CD14-positive monocyte (primary cell): Measurements from ENCODE around the gene MCRIP2. TPM values are rescaled to one million over a fixed set of nuclear protein-coding genes. Genes with fewer than 3 reads are reported as not detected.

Source experiments
- DNase-seq, 3 donors: peaks; one replicate each; pipeline ENCODE4 v3.0.0-alpha.2; 2011 to 2022
- H2AFZ ChIP-seq: 2 replicates; pipeline ENCODE4 v1.6.0; 2012; ENCODE audit warnings: mild to moderate bottlenecking, low read depth, low read length, inconsistent platforms; ENCODE audit not compliant: insufficient read depth, poor library complexity, severe bottlenecking
- H3K27ac ChIP-seq, 2 donors: 1 replicate in 1 of 2; 2 replicates in 1 of 2; pipeline ENCODE4 v1.5.1; 2012 to 2013; ENCODE audit warnings: low read length in 2 of 2, control low read depth in 1 of 2, inconsistent platforms in 1 of 2, low read depth in 1 of 2, mild to moderate bottlenecking in 1 of 2
- H3K27me3 ChIP-seq, 2 donors: one replicate each; pipeline versions ENCODE4 v1.6.0 to v1.6.1; 2011 to 2013; ENCODE audit warnings: low read length in 2 of 2; ENCODE audit not compliant: control insufficient read depth in 2 of 2, insufficient read depth in 2 of 2
- H3K36me3 ChIP-seq, 2 donors: replicated peaks in 1 of 2; 1 replicate in 1 of 2; 2 replicates in 1 of 2; pipeline versions ENCODE4 v1.5.1 to v1.6.1; 2012 to 2013; ENCODE audit warnings: low read length in 2 of 2, control low read depth in 1 of 2, inconsistent platforms in 1 of 2, mild to moderate bottlenecking in 1 of 2; ENCODE audit not compliant: insufficient read depth in 2 of 2, control insufficient read depth in 1 of 2
- H3K4me1 ChIP-seq, 2 donors: 1 replicate in 1 of 2; 2 replicates in 1 of 2; pipeline versions ENCODE4 v1.5.1 to v1.6.1; 2012 to 2013; ENCODE audit warnings: low read length in 2 of 2, control low read depth in 1 of 2, inconsistent platforms in 1 of 2, mild to moderate bottlenecking in 1 of 2, moderate library complexity in 1 of 2; ENCODE audit not compliant: insufficient read depth in 2 of 2, control insufficient read depth in 1 of 2
- H3K4me2 ChIP-seq: replicated peaks from 2 replicates; pipeline ENCODE3; 2012; ENCODE audit warnings: low read length, moderate library complexity, mild to moderate bottlenecking; ENCODE audit not compliant: poor library complexity, severe bottlenecking; ENCODE audit errors: extremely low read depth
- H3K4me3 ChIP-seq, 3 experiments: fragments of 200-600 bp in 1 of 3; sonication (generic) in 1 of 3; replicated peaks in 1 of 3; 1 replicate in 2 of 3; 2 replicates in 1 of 3; pipeline ENCODE4 v1.5.1; 2011 to 2013; ENCODE audit warnings: low read length in 3 of 3, mild to moderate bottlenecking in 3 of 3, control low read depth in 2 of 3, low read depth in 2 of 3, inconsistent platforms in 1 of 3, moderate library complexity in 1 of 3
- H3K79me2 ChIP-seq: 2 replicates; pipeline ENCODE4 v1.6.0; 2012; ENCODE audit warnings: mild to moderate bottlenecking, control low read depth, inconsistent platforms, low read length, moderate library complexity; ENCODE audit not compliant: insufficient read depth
- H3K9ac ChIP-seq: 2 replicates; pipeline ENCODE4 v1.6.0; 2017; ENCODE audit warnings: low read length, mild to moderate bottlenecking; ENCODE audit not compliant: insufficient read depth, poor library complexity, severe bottlenecking
- H3K9me3 ChIP-seq, 2 donors: replicated peaks in 1 of 2; 1 replicate in 1 of 2; 2 replicates in 1 of 2; pipeline versions ENCODE4 v1.5.1 to v1.6.1; 2012 to 2013; ENCODE audit warnings: low read length in 2 of 2, control low read depth in 1 of 2; ENCODE audit not compliant: control insufficient read depth in 1 of 2, insufficient read depth in 1 of 2
- H4K20me1 ChIP-seq: 2 replicates; pipeline ENCODE4 v1.6.0; 2012; ENCODE audit warnings: mild to moderate bottlenecking, low read length, control low read depth, moderate library complexity; ENCODE audit not compliant: insufficient read depth
- H3K27ac Mint-ChIP-seq, 7 donors: one replicate each; pipeline ENCODE4 v1.8.0; 2020; ENCODE audit warnings: mild to moderate bottlenecking in 7 of 7, mixed read lengths in 7 of 7, moderate library complexity in 6 of 7, inconsistent platforms in 2 of 7
- H3K27me3 Mint-ChIP-seq, 3 donors: one replicate each; pipeline ENCODE4 v1.8.0; 2021 to 2022; ENCODE audit warnings: low read depth in 3 of 3, mild to moderate bottlenecking in 3 of 3, mixed read lengths in 3 of 3, moderate library complexity in 3 of 3, inconsistent platforms in 1 of 3
- H3K36me3 Mint-ChIP-seq, 2 donors: one replicate each; pipeline ENCODE4 v1.8.0; 2020; ENCODE audit warnings: mixed read lengths in 2 of 2, inconsistent platforms in 1 of 2, mild to moderate bottlenecking in 1 of 2
- H3K4me1 Mint-ChIP-seq: one replicate; pipeline ENCODE4 v1.8.0; 2020; ENCODE audit warnings: mild to moderate bottlenecking, mixed read lengths
- H3K4me3 Mint-ChIP-seq, 2 donors: one replicate each; pipeline ENCODE4 v1.8.0; 2020; ENCODE audit warnings: mild to moderate bottlenecking in 2 of 2, mixed read lengths in 2 of 2, moderate library complexity in 1 of 2
- H3K9me3 Mint-ChIP-seq, 7 donors: one replicate each; pipeline ENCODE4 v1.8.0; 2020 to 2022; ENCODE audit warnings: mixed read lengths in 7 of 7, mild to moderate bottlenecking in 6 of 7, moderate library complexity in 6 of 7, inconsistent platforms in 2 of 7
- WGBS: methylation state at CpG from one replicate; pipeline ENCODE4 v1.1.5; 2013; ENCODE audit warnings: missing lambda C conversion rate; ENCODE audit not compliant: insufficient coverage; 5-methylcytosine and 5-hydroxymethylcytosine counted together
- intact Hi-C, 2 donors: fragments of 100-400 bp; cut with micrococcal nuclease; formaldehyde crosslinking; loops; one replicate each; pipeline versions ENCODE4 v1.15.0 to v1.15.1; 2023
- polyA plus RNA-seq, 3 donors: library from polyadenylated mRNA; depleted of rRNA in 1 of 3; unstranded in 2 of 3; stranded (reverse) in 1 of 3; fragments of 300-500 nt in 2 of 3; fragments of >200 nt in 1 of 3; fragmentation: Illumina TruSeq in 2 of 3; gene quantifications; 1 replicate in 2 of 3; 2 replicates in 1 of 3; pipeline ENCODE4 v1.2.3, GENCODE V29; 2012 to 2021
- TF ChIP-seq, protein P1 (sequence below): fragments of 200-600 bp; IDR thresholded peaks from one replicate; pipeline ENCODE4 v1.8.0; 2022; ENCODE audit warnings: antibody characterized with exemption, mild to moderate bottlenecking

The MCRIP2 gene
- polyA plus RNA-seq, 3 donors: 23.7 to 65.6 (median 42.1) TPM

DNA sequence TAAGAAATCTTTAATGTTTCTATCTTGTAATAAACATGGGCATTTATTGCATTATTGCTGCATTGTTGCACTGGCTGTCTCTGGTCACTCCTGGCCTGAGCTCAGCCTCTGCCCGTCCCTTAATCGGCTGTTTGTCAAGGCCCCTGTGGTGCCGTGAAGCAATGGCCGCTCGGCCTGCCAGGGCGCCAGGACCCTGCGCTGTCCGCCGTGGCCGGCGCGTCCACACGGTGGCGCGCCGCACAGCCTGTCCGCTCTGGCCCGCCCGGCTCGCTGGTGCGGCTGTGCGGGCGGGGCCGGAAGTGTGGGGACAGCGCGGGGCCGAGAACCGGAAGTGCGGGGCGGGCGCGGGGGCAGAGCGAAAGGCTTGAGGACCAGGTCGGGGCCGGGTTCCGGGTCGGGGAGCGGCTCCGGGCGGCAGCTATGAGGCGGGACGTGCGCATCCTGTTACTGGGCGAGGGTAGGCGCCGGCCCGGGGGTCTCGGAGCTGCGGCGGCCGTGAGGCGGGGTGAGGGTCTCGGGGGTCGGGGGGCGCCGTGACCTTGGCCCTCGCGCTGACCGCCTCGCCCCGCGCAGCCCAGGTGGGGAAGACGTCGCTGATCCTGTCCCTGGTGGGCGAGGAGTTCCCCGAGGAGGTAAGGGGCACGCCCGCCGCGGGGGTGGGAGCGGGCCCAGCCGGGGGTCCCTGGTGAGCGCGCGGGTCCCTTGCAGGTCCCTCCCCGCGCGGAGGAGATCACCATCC lies 26.3 kb downstream of the MCRIP2 start, which contains the start of gene RHOT2:
TSS of gene RHOT2 (plus strand) at position 353 of the 739 bp plus-strand sequence. CDS start at position 421, 68 bp downstream.
- peak within 1 kb of the TSS; percentile 74 for H2AFZ ChIP-seq
- intact Hi-C loops: no loop called here

DNA sequence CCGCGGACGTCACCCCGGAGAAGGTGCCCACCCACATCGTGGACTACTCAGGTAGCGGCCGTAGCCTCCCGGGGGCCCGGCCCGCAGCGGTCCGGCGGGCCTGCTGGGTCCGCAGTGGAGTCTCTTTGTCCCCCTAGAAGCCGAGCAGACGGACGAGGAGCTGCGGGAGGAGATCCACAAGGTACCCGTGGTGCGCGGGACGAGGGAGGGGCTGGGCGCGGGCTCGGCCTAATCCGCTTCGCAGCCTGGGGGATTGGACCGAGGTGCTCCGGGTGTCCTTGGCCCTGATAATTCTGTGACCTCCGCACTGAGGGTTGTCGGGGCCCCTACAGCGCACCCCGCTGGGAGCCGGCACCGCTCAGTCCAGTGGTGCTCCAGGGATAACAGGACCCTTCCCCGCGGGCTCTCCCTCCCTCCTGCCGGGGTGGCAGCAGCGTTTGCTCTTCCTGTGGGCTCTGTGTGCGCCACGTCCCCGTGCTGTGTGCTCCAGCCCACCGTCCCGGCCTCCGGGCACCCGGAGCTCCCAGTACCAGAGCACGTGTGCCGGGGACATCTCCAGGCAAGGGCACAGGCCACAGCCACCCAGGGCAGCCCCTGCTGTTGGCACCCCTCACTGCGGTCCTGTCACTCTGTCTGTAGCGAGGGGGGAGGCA lies 27.0 kb downstream of the MCRIP2 start:
- peaks cover 44% of the 10 kb centered on the region for H4K20me1 ChIP-seq
- peaks cover 20% of the 10 kb centered on the region for H3K79me2 ChIP-seq
- peak overlapping the region; percentile 96 for H3K4me2 ChIP-seq
- Mint-ChIP-seq H3K27ac (peak overlapping the region in 1 of 7 donors; percentile 51), H3K27me3 (peaks cover 0 to 2% (median 2%) of the 10 kb centered on the region in 3 donors), H3K36me3 (peaks cover 26 to 41% of the 10 kb centered on the region in 2 donors), H3K4me3 (peak overlapping the region; percentile 70 to 78), H3K4me1 (peaks cover 9% of the 10 kb centered on the region), H3K9me3 (no peaks in the 10 kb centered on the region)
- peak overlapping the region in 1 of 2 donors; percentile 68 for H3K27ac ChIP-seq
- H2AFZ ChIP-seq: peak overlapping the region; percentile 74
- H3K36me3 ChIP-seq: peaks cover 44 to 45% of the 10 kb centered on the region in 2 donors
- intact Hi-C loops: no loop called here
- 8% methylated on average over 49 of the region's 50 CpGs for WGBS
- H3K4me3 ChIP-seq: peak overlapping the region; percentile 72 to 87 (median 78)
- DNase-seq: no peak
- H3K9me3 ChIP-seq: no peaks in the 10 kb centered on the region
- H3K27me3 ChIP-seq: no peaks in the 10 kb centered on the region
- peaks cover 17 to 21% of the 10 kb centered on the region in 2 donors for H3K4me1 ChIP-seq
- peak overlapping the region; percentile 83 for H3K9ac ChIP-seq
- TF ChIP-seq, protein P1, sequence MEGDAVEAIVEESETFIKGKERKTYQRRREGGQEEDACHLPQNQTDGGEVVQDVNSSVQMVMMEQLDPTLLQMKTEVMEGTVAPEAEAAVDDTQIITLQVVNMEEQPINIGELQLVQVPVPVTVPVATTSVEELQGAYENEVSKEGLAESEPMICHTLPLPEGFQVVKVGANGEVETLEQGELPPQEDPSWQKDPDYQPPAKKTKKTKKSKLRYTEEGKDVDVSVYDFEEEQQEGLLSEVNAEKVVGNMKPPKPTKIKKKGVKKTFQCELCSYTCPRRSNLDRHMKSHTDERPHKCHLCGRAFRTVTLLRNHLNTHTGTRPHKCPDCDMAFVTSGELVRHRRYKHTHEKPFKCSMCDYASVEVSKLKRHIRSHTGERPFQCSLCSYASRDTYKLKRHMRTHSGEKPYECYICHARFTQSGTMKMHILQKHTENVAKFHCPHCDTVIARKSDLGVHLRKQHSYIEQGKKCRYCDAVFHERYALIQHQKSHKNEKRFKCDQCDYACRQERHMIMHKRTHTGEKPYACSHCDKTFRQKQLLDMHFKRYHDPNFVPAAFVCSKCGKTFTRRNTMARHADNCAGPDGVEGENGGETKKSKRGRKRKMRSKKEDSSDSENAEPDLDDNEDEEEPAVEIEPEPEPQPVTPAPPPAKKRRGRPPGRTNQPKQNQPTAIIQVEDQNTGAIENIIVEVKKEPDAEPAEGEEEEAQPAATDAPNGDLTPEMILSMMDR: no peak

More for the DNA sequence above, 26.3 kb downstream of the MCRIP2 start, which contains the start of gene RHOT2:
- TF ChIP-seq, protein P1: peak; percentile 73
- Mint-ChIP-seq H3K9me3 (no peaks in the 10 kb centered on the region), H3K27me3 (peaks cover 0 to 2% (median 2%) of the 10 kb centered on the region in 3 donors), H3K4me1 (peaks cover 9% of the 10 kb centered on the region), H3K36me3 (peaks cover 24 to 36% of the 10 kb centered on the region in 2 donors), H3K27ac (peak within 1 kb of the TSS in 6 of 7 donors; percentile 49 to 80 (median 64)), H3K4me3 (peak within 1 kb of the TSS; percentile 78 to 82)
- Histone ChIP-seq H3K27me3 (no peaks in the 10 kb centered on the region), H4K20me1 (peaks cover 37% of the 10 kb centered on the region), H3K4me3 (peak within 1 kb of the TSS; percentile 72 to 87 (median 78)), H3K36me3 (peaks cover 37 to 38% of the 10 kb centered on the region in 2 donors), H3K27ac (peak within 1 kb of the TSS; percentile 8 to 68), H3K4me2 (peak within 1 kb of the TSS; percentile 96), H3K9ac (peak within 1 kb of the TSS; percentile 83), H3K4me1 (peaks cover 17 to 21% of the 10 kb centered on the region in 2 donors), H3K79me2 (peaks cover 20% of the 10 kb centered on the region), H3K9me3 (no peaks in the 10 kb centered on the region)
- DNase-seq: peak; percentile 90 to 94 (median 93)
- WGBS: under 1% methylated on average over 76 of the region's 78 CpGs
